MM.1S (cell line): ENCODE results near the gene LEAP2.

Source experiments
- EZH2 ChIP-seq: fragments of 300-600 bp; sonication (generic); optimal IDR thresholded peaks from 2 replicates; pipeline ENCODE3; 2017; ENCODE audit warnings: low read depth, mild to moderate bottlenecking, antibody characterized with exemption, low read length, mixed read lengths
- EZH2phosphoT487 ChIP-seq: fragments of 300-600 bp; sonication (generic); IDR thresholded peaks from 2 replicates; pipeline ENCODE4 v1.6.1; 2018; ENCODE audit warnings: antibody characterized with exemption, low read length
- TF ChIP-seq, protein P1 (sequence below): fragments of 300-600 bp; sonication (generic); IDR thresholded peaks from 2 replicates; pipeline ENCODE4 v1.5.1; 2016; ENCODE audit warnings: antibody characterized with exemption, low read length, mixed read lengths

DNA sequence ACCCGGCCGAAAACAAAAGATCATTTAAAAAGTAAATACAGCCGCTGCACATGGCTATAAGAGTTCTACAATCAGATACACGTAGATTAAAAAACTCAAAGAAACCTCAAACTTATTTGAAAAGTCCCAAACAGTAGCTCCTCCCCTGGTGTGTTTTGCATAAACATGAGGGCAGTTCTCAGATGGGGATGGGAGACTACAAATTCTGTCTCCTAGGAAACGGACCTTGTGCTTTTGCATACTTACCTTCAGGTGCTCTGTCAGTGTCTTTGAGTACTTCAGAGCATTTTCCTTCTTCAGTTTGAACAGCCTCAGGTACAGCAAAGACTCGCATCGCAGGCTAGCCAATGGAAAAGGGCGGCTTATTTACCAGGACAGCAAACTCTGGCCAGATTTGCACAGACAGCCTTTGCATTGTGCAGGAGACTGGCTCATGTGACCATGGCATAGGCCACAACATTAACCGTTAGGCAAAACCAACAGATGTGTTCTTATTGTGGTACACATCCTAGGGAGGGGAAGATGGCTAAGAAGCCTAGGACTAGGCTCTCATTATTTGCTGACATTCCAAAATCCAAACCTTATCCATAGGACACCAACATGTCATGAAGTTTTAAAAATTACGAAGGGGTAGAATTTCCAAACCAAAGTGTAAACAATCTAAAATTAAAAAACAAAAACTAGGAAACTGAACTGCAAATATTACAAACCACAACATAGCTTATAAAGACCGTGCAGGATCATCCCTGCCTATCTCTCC, 12.8 kb downstream of the LEAP2 start:
- TF ChIP-seq, protein P1, sequence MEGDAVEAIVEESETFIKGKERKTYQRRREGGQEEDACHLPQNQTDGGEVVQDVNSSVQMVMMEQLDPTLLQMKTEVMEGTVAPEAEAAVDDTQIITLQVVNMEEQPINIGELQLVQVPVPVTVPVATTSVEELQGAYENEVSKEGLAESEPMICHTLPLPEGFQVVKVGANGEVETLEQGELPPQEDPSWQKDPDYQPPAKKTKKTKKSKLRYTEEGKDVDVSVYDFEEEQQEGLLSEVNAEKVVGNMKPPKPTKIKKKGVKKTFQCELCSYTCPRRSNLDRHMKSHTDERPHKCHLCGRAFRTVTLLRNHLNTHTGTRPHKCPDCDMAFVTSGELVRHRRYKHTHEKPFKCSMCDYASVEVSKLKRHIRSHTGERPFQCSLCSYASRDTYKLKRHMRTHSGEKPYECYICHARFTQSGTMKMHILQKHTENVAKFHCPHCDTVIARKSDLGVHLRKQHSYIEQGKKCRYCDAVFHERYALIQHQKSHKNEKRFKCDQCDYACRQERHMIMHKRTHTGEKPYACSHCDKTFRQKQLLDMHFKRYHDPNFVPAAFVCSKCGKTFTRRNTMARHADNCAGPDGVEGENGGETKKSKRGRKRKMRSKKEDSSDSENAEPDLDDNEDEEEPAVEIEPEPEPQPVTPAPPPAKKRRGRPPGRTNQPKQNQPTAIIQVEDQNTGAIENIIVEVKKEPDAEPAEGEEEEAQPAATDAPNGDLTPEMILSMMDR, result no peak
- TF ChIP-seq EZH2 (no peak), EZH2phosphoT487 (no peak)
